ENCODE data around the gene KLHL25. TPM values are rescaled to one million over a fixed set of nuclear protein-coding genes. Genes with fewer than 3 reads are reported as not detected.

Gene KLHL25
- total and polyA plus RNA-seq, 2 of the 13 experiments (the other 11 are each of a cell fraction or from before 2014, with no cell fraction given), result 3.7 to 8.2 TPM

DNA sequence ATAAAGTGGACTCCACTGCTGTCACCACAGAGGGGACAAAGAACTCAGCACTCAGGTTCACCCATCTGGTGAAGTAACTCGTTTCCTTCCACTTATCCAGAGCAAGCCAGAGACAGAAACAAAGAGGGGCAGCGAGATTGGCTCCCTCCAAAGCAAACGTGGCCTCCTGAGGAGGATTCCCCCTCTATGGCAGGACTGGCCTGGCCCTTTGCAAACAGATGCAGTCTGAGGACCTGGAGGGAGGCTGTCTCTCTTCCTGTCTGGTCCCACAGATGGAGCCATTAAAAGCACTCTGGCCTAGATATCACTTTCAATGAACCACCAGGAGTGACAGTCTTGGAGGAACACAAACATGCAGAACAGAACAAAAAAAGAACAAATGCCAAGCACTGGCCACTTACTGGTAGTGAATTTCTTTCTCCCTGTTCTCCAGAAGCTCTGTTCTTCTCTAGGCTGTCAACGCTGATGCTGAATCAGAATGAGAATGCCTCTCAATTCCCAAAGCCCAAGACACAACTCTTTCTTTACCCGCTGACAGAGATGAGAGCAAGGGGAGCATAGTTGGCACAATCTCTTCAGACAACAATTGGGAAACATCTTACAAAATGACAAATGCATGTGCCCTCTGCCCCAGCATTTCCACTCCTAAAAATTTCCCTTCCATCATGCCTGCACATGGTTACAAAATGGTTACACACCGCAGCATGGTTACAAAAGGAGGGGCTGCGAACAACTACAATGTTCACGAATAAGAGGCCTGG lies 14.3 kb downstream of the KLHL25 start:
- ATAC-seq (no peak), FAIRE-seq (no peak), DNase-seq (ENCODE audit: low spot score) (no peak)
- no peaks in the 10 kb centered on the region for H3K27me3 ChIP-seq (ENCODE audit: control insufficient read depth in 1 of 2, insufficient read depth in 2 of 2, low read length in 2 of 2)
- CTCF ChIA-PET (ENCODE audit: low intra/inter-chr PET ratio, low total read pairs), result no interaction called here
- no peaks in the 10 kb centered on the region for H3K9me3 ChIP-seq (ENCODE audit: low read length)
- H3K36me3 ChIP-seq (replicated peaks in 1 of 2; ENCODE audit: control insufficient read depth in 1 of 2, insufficient read depth in 2 of 2, low read length in 2 of 2), result no peaks in the 10 kb centered on the region
- no peak overlapping the region for H2AFZ ChIP-seq (ENCODE audit: low read length)
- H3K9ac ChIP-seq (ENCODE audit: insufficient read depth, low read depth, low read length), result no peak overlapping the region
- POLR2A ChIA-PET, result no interaction called here
- H3K4me2 ChIP-seq (ENCODE audit: low read depth, low read length), result peak overlapping the region; percentile 59
- intact Hi-C loops (cut with micrococcal nuclease; ENCODE audit: unreplicated experiment), result no loop called here
- H3K4me3 ChIP-seq (replicated peaks in 1 of 3; ENCODE audit: insufficient read depth in 1 of 3, low read depth in 2 of 3, low read length in 3 of 3), result no peak overlapping the region
- H3K79me2 ChIP-seq (ENCODE audit: insufficient read depth, low read length), result peaks cover 57% of the 10 kb centered on the region
- TF ChIP-seq ZSCAN31 (CRISPR knock-in tag; IDR thresholded peaks at IDR 0.05; ENCODE audit: low read depth), result 0 out of 2 replicates have a peak, but pooled peaks have one; percentile 31
- TF ChIP-seq XBP1 (CRISPR knock-in tag; IDR thresholded peaks at IDR 0.05), result no peak
- TF ChIP-seq ZNF264 (CRISPR knock-in tag; IDR thresholded peaks at IDR 0.05), result 0 out of 2 replicates have a peak, but pooled peaks have one; percentile 23
- peaks cover 69% of the 10 kb centered on the region for H3K4me1 ChIP-seq (ENCODE audit: insufficient read depth, low read length)
- WGBS (ENCODE audit: low lambda C conversion rate), result 91% methylated on average over 8 of the region's 8 CpGs
- peak overlapping the region; percentile 68 for H3K27ac ChIP-seq (ENCODE audit: extremely low read length, insufficient read depth, low read length)
- no peaks in the 10 kb centered on the region for H4K20me1 ChIP-seq (ENCODE audit: insufficient read depth, low read length)
- no TSS peak for BruUV-seq (replicated peaks)
- in situ Hi-C loops (cut with HindIII; ENCODE audit: extremely low pct_ligation_motif_present, low pct_unique_long_range_greater_than_20kb), result no loop called here

DNA sequence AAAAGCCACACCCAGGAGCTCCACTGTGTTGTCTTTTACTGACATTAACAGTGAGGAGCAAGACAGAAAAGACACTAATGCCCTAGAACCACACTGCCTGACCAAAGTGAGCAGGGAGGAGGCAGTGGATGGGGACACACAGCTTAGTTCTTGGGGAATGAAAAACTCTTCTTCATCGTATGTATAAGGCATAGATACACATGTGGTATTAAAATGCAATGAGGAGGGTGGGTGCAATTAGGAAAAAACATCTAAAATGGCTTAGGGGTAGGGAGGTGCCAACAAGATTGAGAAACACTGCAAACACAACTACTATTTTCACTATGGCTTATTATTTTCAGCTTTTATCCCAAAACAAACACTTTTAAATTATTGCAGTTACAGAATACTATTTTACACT lies 15.5 kb downstream of the KLHL25 start:
- peaks cover 60% of the 10 kb centered on the region for H3K4me1 ChIP-seq (ENCODE audit: insufficient read depth, low read length)
- H2AFZ ChIP-seq (ENCODE audit: low read length), result no peak overlapping the region
- in situ Hi-C loops (cut with HindIII; ENCODE audit: extremely low pct_ligation_motif_present, low pct_unique_long_range_greater_than_20kb) (no loop called here), intact Hi-C loops (cut with micrococcal nuclease; ENCODE audit: unreplicated experiment) (no loop called here)
- POLR2A ChIA-PET, result no interaction called here
- H3K27ac ChIP-seq (ENCODE audit: extremely low read length, insufficient read depth, low read length), result no peak overlapping the region
- TF ChIP-seq ZNF776 (CRISPR knock-in tag; IDR thresholded peaks at IDR 0.05) (no peak), ZNF607 (CRISPR knock-in tag; IDR thresholded peaks at IDR 0.05; ENCODE audit: borderline replicate concordance) (no peak)
- TF ChIP-seq, protein P1, sequence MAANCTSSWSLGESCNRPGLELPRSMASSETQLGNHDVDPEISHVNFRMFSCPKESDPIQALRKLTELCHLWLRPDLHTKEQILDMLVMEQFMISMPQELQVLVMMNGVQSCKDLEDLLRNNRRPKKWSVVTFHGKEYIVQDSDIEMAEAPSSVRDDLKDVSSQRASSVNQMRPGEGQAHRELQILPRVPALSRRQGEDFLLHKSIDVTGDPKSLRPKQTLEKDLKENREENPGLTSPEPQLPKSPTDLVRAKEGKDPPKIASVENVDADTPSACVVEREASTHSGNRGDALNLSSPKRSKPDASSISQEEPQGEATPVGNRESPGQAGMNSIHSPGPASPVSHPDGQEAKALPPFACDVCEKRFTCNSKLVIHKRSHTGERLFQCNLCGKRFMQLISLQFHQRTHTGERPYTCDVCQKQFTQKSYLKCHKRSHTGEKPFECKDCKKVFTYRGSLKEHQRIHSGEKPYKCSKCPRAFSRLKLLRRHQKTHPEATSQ (CRISPR knock-in tag; IDR thresholded peaks at IDR 0.05; ENCODE audit: borderline replicate concordance), result no peak
- TF ChIP-seq, protein P2, sequence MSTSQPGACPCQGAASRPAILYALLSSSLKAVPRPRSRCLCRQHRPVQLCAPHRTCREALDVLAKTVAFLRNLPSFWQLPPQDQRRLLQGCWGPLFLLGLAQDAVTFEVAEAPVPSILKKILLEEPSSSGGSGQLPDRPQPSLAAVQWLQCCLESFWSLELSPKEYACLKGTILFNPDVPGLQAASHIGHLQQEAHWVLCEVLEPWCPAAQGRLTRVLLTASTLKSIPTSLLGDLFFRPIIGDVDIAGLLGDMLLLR (CRISPR knock-in tag; IDR thresholded peaks at IDR 0.05), result no peak
- WGBS (ENCODE audit: low lambda C conversion rate), result 93% methylated on average over 1 of the region's 1 CpG
- FAIRE-seq (no peak), DNase-seq (ENCODE audit: low spot score) (no peak), ATAC-seq (no peak)
- no peaks in the 10 kb centered on the region for H3K36me3 ChIP-seq (replicated peaks in 1 of 2; ENCODE audit: control insufficient read depth in 1 of 2, insufficient read depth in 2 of 2, low read length in 2 of 2)
- CTCF ChIA-PET (ENCODE audit: low intra/inter-chr PET ratio, low total read pairs), result no interaction called here
- no peaks in the 10 kb centered on the region for H4K20me1 ChIP-seq (ENCODE audit: insufficient read depth, low read length)
- peaks cover 55% of the 10 kb centered on the region for H3K79me2 ChIP-seq (ENCODE audit: insufficient read depth, low read length)
- H3K9me3 ChIP-seq (ENCODE audit: low read length), result no peaks in the 10 kb centered on the region
- BruUV-seq (replicated peaks), result no TSS peak
- no peaks in the 10 kb centered on the region for H3K27me3 ChIP-seq (ENCODE audit: control insufficient read depth in 1 of 2, insufficient read depth in 2 of 2, low read length in 2 of 2)
- no peak overlapping the region for H3K4me3 ChIP-seq (replicated peaks in 1 of 3; ENCODE audit: insufficient read depth in 1 of 3, low read depth in 2 of 3, low read length in 3 of 3)
- no peak overlapping the region for H3K4me2 ChIP-seq (ENCODE audit: low read depth, low read length)
- H3K9ac ChIP-seq (ENCODE audit: insufficient read depth, low read depth, low read length), result no peak overlapping the region

Data from HepG2 (cell line).